A673 (cell line): ENCODE results near the gene ZDHHC19. TPM values are rescaled to one million over a fixed set of nuclear protein-coding genes. Genes with fewer than 3 reads are reported as not detected.
"Not testable (repeated sequence)": the region's sequence is repeated elsewhere in the genome, so short reads cannot be mapped to it uniquely, and the experiment has no call there.

ENCODE experiments used
- BruUV-seq: library from RNA; stranded (reverse); fragments of 400-500 nt; replicated peaks from 2 replicates; lab custom pipeline; 2021; lab: Mats Ljungman, UMichigan
- CTCF ChIA-PET: fragments of 300-600 bp; sonication (Branson Sonifier 250); formaldehyde crosslinking; loops from one replicate; lab custom pipeline; 2022; ENCODE audit warnings: antibody characterized with exemption; lab: Charles Lee
- POLR2A ChIA-PET: fragments of 300-600 bp; sonication (Branson Sonifier 250); formaldehyde crosslinking; loops from one replicate; lab custom pipeline; 2022; ENCODE audit warnings: antibody characterized with exemption; ENCODE audit not compliant: low non-redundant PET; lab: Charles Lee
- DNase-seq: peaks from one replicate; pipeline ENCODE4 v3.0.0-alpha.2; 2015; ENCODE audit warnings: low spot score
- H3K27ac ChIP-seq: fragments of 200-600 bp; sonication (generic); 2 replicates; pipeline ENCODE4 v1.5.1; 2016; ENCODE audit warnings: mixed run types, low read depth, mild to moderate bottlenecking, mixed read lengths, antibody characterized with exemption, low read length; ENCODE audit not compliant: poor library complexity, severe bottlenecking
- H3K27me3 ChIP-seq: fragments of 200-600 bp; sonication (generic); replicated peaks from 2 replicates; pipeline ENCODE4 v1.6.1; 2017; ENCODE audit warnings: mixed run types, low read depth, mild to moderate bottlenecking, mixed read lengths, antibody characterized with exemption, low read length; ENCODE audit not compliant: insufficient read depth, poor library complexity
- H3K36me3 ChIP-seq: fragments of 200-600 bp; sonication (generic); 2 replicates; pipeline ENCODE4 v1.6.1; 2016; ENCODE audit warnings: mixed run types, mild to moderate bottlenecking, mixed read lengths, antibody characterized with exemption, low read length; ENCODE audit not compliant: insufficient read depth, poor library complexity, severe bottlenecking
- H3K4me1 ChIP-seq: fragments of 200-600 bp; sonication (generic); 2 replicates; pipeline ENCODE4 v1.6.1; 2017; ENCODE audit warnings: mixed run types, mild to moderate bottlenecking, mixed read lengths, antibody characterized with exemption, low read length; ENCODE audit not compliant: insufficient read depth, poor library complexity, severe bottlenecking
- H3K4me3 ChIP-seq: fragments of 200-600 bp; sonication (generic); 2 replicates; pipeline ENCODE4 v1.5.1; 2016; ENCODE audit warnings: low read depth, mixed run types, mild to moderate bottlenecking, mixed read lengths, low read length; ENCODE audit not compliant: poor library complexity, severe bottlenecking
- H3K9me3 ChIP-seq: fragments of 200-600 bp; sonication (generic); 2 replicates; pipeline ENCODE4 v1.6.1; 2016; ENCODE audit warnings: mixed run types, low read depth, mild to moderate bottlenecking, mixed read lengths, antibody characterized with exemption, low read length; ENCODE audit not compliant: poor library complexity, severe bottlenecking
- CTCF ChIP-seq: fragments of 300-800, 200-600 bp; sonication (generic); conservative IDR thresholded peaks from 2 replicates; pipeline ENCODE4 v1.5.1; 2017; ENCODE audit warnings: low read depth, mild to moderate bottlenecking, antibody characterized with exemption, low read length, moderate library complexity, mixed read lengths
- EZH2 ChIP-seq: fragments of 200-600 bp; sonication (generic); IDR thresholded peaks from 2 replicates; pipeline ENCODE4 v1.6.1; 2017; ENCODE audit warnings: borderline replicate concordance, low read depth, mild to moderate bottlenecking, mixed read lengths, antibody characterized with exemption, low read length; ENCODE audit not compliant: poor library complexity, severe bottlenecking
- intact Hi-C: fragments of 100-400 bp; cut with micrococcal nuclease; formaldehyde crosslinking; loops from one replicate; pipeline ENCODE4 v1.10.0; 2022; ENCODE audit not compliant: unreplicated experiment
- total RNA-seq: library from RNA; stranded (reverse); gene quantifications from 2 replicates; pipeline ENCODE4 v1.2.3, GENCODE V29; 2021

ZDHHC19 gene
- total RNA-seq, 1 experiment from 2014 or later = not detected

GRCh38 chr3:196254376-196255283, 43.4 kb upstream of the ZDHHC19 start:
- Histone ChIP-seq H3K27ac (no peak overlapping the region), H3K4me3 (no peak overlapping the region), H3K9me3 (no peaks in the 10 kb centered on the region), H3K4me1 (no peaks in the 10 kb centered on the region), H3K27me3 (no peaks in the 10 kb centered on the region), H3K36me3 (no peaks in the 10 kb centered on the region)
- intact Hi-C loops = loop anchor here (5.0 to 10.0 kb wide), 3 partner anchors 248 to 433 kb away; partner anchors contain the start of gene RNF168
- DNase-seq = no peak
- TF ChIP-seq CTCF (no peak), EZH2 (no peak)
- BruUV-seq = no TSS peak
- CTCF ChIA-PET = no interaction called here
- POLR2A ChIA-PET = no interaction called here

- H3K27ac ChIP-seq = no peak overlapping the region
- no peaks in the 10 kb centered on the region for H3K27me3 ChIP-seq
- TF ChIP-seq EZH2 (no peak), CTCF (no peak)
- H3K36me3 ChIP-seq = peaks cover 3% of the 10 kb centered on the region
- ChIA-PET POLR2A (no interaction called here), CTCF (interaction anchor here (1.4 kb wide), 1 partner anchor 267 kb away, joined by 3 read pairs; no protein-coding TSS in a partner anchor)
- H3K9me3 ChIP-seq = no peaks in the 10 kb centered on the region
- H3K4me3 ChIP-seq = no peak overlapping the region
- no peaks in the 10 kb centered on the region for H3K4me1 ChIP-seq
- intact Hi-C loops = loop anchor here (2.0 to 10.0 kb wide), 3 partner anchors 267 to 435 kb away; no protein-coding TSS in a partner anchor
- no peak for DNase-seq
- BruUV-seq = no TSS peak
Measured at GRCh38 chr3:196251918-196252317, 40.7 kb upstream of the ZDHHC19 start.

GRCh38 chr3:196246612-196247308, 35.6 kb upstream of the ZDHHC19 start:
- no peak overlapping the region for H3K27ac ChIP-seq
- TF ChIP-seq EZH2 = no peak
- no peak for TF ChIP-seq CTCF
- BruUV-seq = no TSS peak
- CTCF ChIA-PET = no interaction called here
- no peak overlapping the region for H3K4me3 ChIP-seq
- no peaks in the 10 kb centered on the region for H3K4me1 ChIP-seq
- no peaks in the 10 kb centered on the region for H3K27me3 ChIP-seq
- H3K9me3 ChIP-seq = no peaks in the 10 kb centered on the region
- POLR2A ChIA-PET = no interaction called here
- DNase-seq = no peak
- peaks cover 4% of the 10 kb centered on the region for H3K36me3 ChIP-seq
- intact Hi-C loops = no loop called here

- intact Hi-C loops, H3K9me3 ChIP-seq, H3K27ac ChIP-seq, CTCF ChIA-PET, BruUV-seq, H3K4me1 ChIP-seq, H3K4me3 ChIP-seq, POLR2A ChIA-PET, H3K27me3 ChIP-seq, DNase-seq, H3K36me3 ChIP-seq: not testable (repeated sequence)
Measured at GRCh38 chr3:196244166-196244565, 33.0 kb upstream of the ZDHHC19 start.
